SKM-1 treated with dmso at 0.1 percent for 144 hours (cell line): Measurements from ENCODE around the gene UPF3B.
"Not testable (repeated sequence)": the region's sequence is repeated elsewhere in the genome, so short reads cannot be mapped to it uniquely, and the experiment has no call there.

Experiments used
- DNase-seq: peaks from one replicate; lab custom pipeline; 2025; ENCODE audit not compliant: unreplicated experiment; lab: John Stamatoyannopoulos, UW

The UPF3B gene

GRCh38 chrX:119852382-119853353 is at the start of gene UPF3B:
Gene UPF3B, minus strand, starts transcription at chrX:119852963. Its CDS starts 35 bp downstream, at chrX:119852928.
- peak; percentile 94 for DNase-seq

GRCh38 chrX:119900976-119901375 is 48.2 kb upstream of the UPF3B start:
- no peak for DNase-seq

- peak; percentile 63 for DNase-seq
These were observed 46.4 kb upstream of the UPF3B start for GRCh38 chrX:119899125-119899524.

- no peak for DNase-seq
These were observed 43.1 kb upstream of the UPF3B start, which contains the start of gene AKAP14 for GRCh38 chrX:119895843-119896326. Gene AKAP14, plus strand, starts transcription at chrX:119895893. Its CDS starts 7,331 bp downstream, at chrX:119903224.

GRCh38 chrX:119891961-119892692 is 39.4 kb upstream of the UPF3B start:
- DNase-seq = not testable (repeated sequence)

GRCh38 chrX:119890626-119891025 is 37.9 kb upstream of the UPF3B start:
- not testable (repeated sequence) for DNase-seq

- DNase-seq = peak; percentile 44
These were observed 35.1 kb upstream of the UPF3B start for GRCh38 chrX:119887721-119888425.

GRCh38 chrX:119885554-119886428 is 33.0 kb upstream of the UPF3B start:
- DNase-seq = no peak

- DNase-seq = peak; percentile 16
These were observed 28.0 kb upstream of the UPF3B start for GRCh38 chrX:119880552-119881437.

GRCh38 chrX:119880076-119880475 is 27.3 kb upstream of the UPF3B start:
- DNase-seq = no peak

- no peak for DNase-seq
These were observed 26.0 kb upstream of the UPF3B start for GRCh38 chrX:119878740-119879139.

- peak; percentile 82 for DNase-seq
These were observed 19.0 kb upstream of the UPF3B start, which contains the start of the genes NDUFA1 and RNF113A for GRCh38 chrX:119871599-119872395. Gene NDUFA1, plus strand, starts transcription at chrX:119871832. Its CDS starts 80 bp downstream, at chrX:119871912. Gene RNF113A, minus strand, starts transcription at chrX:119871733. Its CDS starts 120 bp downstream, at chrX:119871613.

GRCh38 chrX:119871245-119871598 is 18.5 kb upstream of the UPF3B start:
- DNase-seq = peak; percentile 25

GRCh38 chrX:119870626-119871131 is 17.9 kb upstream of the UPF3B start:
- DNase-seq = no peak

- no peak for DNase-seq
These were observed 681 bp upstream of the UPF3B start for GRCh38 chrX:119853444-119853843.

- no peak for DNase-seq
These were observed 18.9 kb downstream of the UPF3B start for GRCh38 chrX:119833905-119834304.

- no peak for DNase-seq
These were observed 24.3 kb downstream of the UPF3B start for GRCh38 chrX:119828446-119828845.
